ENCODE results near the gene TUBA8.
"Not testable (repeated sequence)": the region's sequence is repeated elsewhere in the genome, so short reads cannot be mapped to it uniquely, and the experiment has no call there.

The TUBA8 gene

GRCh38 chr22:18110194-18110953 lies at the start of gene TUBA8:
TUBA8 (plus strand) TSS chr22:18110809; CDS start chr22:18110866, 57 bp downstream.
- DNase-seq (ENCODE audit: low read depth in 2 of 3, low spot score in 2 of 3) = peak in 2 of 3 experiments; percentile 6 to 21

- DNase-seq (ENCODE audit: low read depth in 2 of 3, low spot score in 2 of 3) = no peak
Measured at GRCh38 chr22:18062421-18062820, 48.2 kb upstream of the TUBA8 start.

GRCh38 chr22:18063306-18063705 lies 47.3 kb upstream of the TUBA8 start:
- DNase-seq (ENCODE audit: low read depth in 2 of 3, low spot score in 2 of 3) = no peak

- not testable (repeated sequence) for DNase-seq (ENCODE audit: low read depth in 2 of 3, low spot score in 2 of 3)
Measured at GRCh38 chr22:18063715-18064114, 46.9 kb upstream of the TUBA8 start.

GRCh38 chr22:18064636-18065035 lies 46.0 kb upstream of the TUBA8 start:
- no peak for DNase-seq (ENCODE audit: low read depth in 2 of 3, low spot score in 2 of 3)

- no peak for DNase-seq (ENCODE audit: low read depth in 2 of 3, low spot score in 2 of 3)
Measured at GRCh38 chr22:18065256-18065655, 45.4 kb upstream of the TUBA8 start.

GRCh38 chr22:18066181-18066859 lies 44.3 kb upstream of the TUBA8 start:
- DNase-seq (ENCODE audit: low read depth in 2 of 3, low spot score in 2 of 3) = no peak

GRCh38 chr22:18067121-18067520 lies 43.5 kb upstream of the TUBA8 start:
- DNase-seq (ENCODE audit: low read depth in 2 of 3, low spot score in 2 of 3) = no peak

- no peak for DNase-seq (ENCODE audit: low read depth in 2 of 3, low spot score in 2 of 3)
Measured at GRCh38 chr22:18067548-18068341, 42.9 kb upstream of the TUBA8 start.

- no peak for DNase-seq (ENCODE audit: low read depth in 2 of 3, low spot score in 2 of 3)
Measured at GRCh38 chr22:18068381-18068988, 42.1 kb upstream of the TUBA8 start.

- no peak for DNase-seq (ENCODE audit: low read depth in 2 of 3, low spot score in 2 of 3)
Measured at GRCh38 chr22:18069041-18069440, 41.6 kb upstream of the TUBA8 start.

GRCh38 chr22:18070041-18070440 lies 40.6 kb upstream of the TUBA8 start:
- DNase-seq (ENCODE audit: low read depth in 2 of 3, low spot score in 2 of 3) = no peak

GRCh38 chr22:18070556-18071306 lies 39.9 kb upstream of the TUBA8 start:
- no peak for DNase-seq (ENCODE audit: low read depth in 2 of 3, low spot score in 2 of 3)

GRCh38 chr22:18071307-18071967 lies 39.2 kb upstream of the TUBA8 start:
- DNase-seq (ENCODE audit: low read depth in 2 of 3, low spot score in 2 of 3) = not testable (repeated sequence)

- no peak for DNase-seq (ENCODE audit: low read depth in 2 of 3, low spot score in 2 of 3)
Measured at GRCh38 chr22:18071968-18072310, 38.7 kb upstream of the TUBA8 start.

- DNase-seq (ENCODE audit: low read depth in 2 of 3, low spot score in 2 of 3) = no peak
Measured at GRCh38 chr22:18073467-18073866, 37.1 kb upstream of the TUBA8 start.

- not testable (repeated sequence) for DNase-seq (ENCODE audit: low read depth in 2 of 3, low spot score in 2 of 3)
Measured at GRCh38 chr22:18073927-18074326, 36.7 kb upstream of the TUBA8 start.

GRCh38 chr22:18075101-18075719 lies 35.4 kb upstream of the TUBA8 start:
- no peak for DNase-seq (ENCODE audit: low read depth in 2 of 3, low spot score in 2 of 3)

- no peak for DNase-seq (ENCODE audit: low read depth in 2 of 3, low spot score in 2 of 3)
Measured at GRCh38 chr22:18075720-18076497, 34.7 kb upstream of the TUBA8 start.

Measured in activated CD8-positive, alpha-beta memory T cell treated with anti-CD3 and anti-CD28 coated beads for 48 hours (primary cell).